Liver (tissue), 9 donors: ENCODE results near the gene ARHGEF40. TPM values are rescaled to one million over a fixed set of nuclear protein-coding genes. Genes with fewer than 3 reads are reported as not detected.

ENCODE experiments used
- DNase-seq: peaks from one replicate; pipeline ENCODE4 v3.0.0-alpha.2; 2017; ENCODE audit warnings: low spot score
- H3K27ac ChIP-seq, 2 donors: one replicate each; pipeline ENCODE4 v1.7.0; 2013; ENCODE audit warnings: inconsistent platforms in 2 of 2, low read length in 2 of 2, control low read depth in 1 of 2, low read depth in 1 of 2, mild to moderate bottlenecking in 1 of 2
- H3K27me3 ChIP-seq, 4 donors: one replicate each; pipeline versions ENCODE4 v1.6.1 to v1.7.0; 2013; ENCODE audit warnings: low read length in 3 of 4, inconsistent platforms in 1 of 4, mild to moderate bottlenecking in 1 of 4, moderate library complexity in 1 of 4; ENCODE audit not compliant: control insufficient read depth in 4 of 4, insufficient read depth in 4 of 4
- H3K36me3 ChIP-seq, 4 donors: one replicate each; pipeline versions ENCODE4 v1.6.1 to v1.7.0; 2013; ENCODE audit warnings: low read length in 3 of 4, mild to moderate bottlenecking in 3 of 4, low read depth in 1 of 4, moderate library complexity in 1 of 4; ENCODE audit not compliant: control insufficient read depth in 4 of 4, insufficient read depth in 3 of 4
- H3K4me1 ChIP-seq, 4 donors: one replicate each; pipeline versions ENCODE4 v1.6.1 to v1.7.0; 2013; ENCODE audit warnings: low read length in 3 of 4, mild to moderate bottlenecking in 3 of 4, moderate library complexity in 1 of 4; ENCODE audit not compliant: control insufficient read depth in 4 of 4, insufficient read depth in 4 of 4
- H3K4me3 ChIP-seq, 3 donors: one replicate each; pipeline versions ENCODE4 v1.6.1 to v1.7.0; 2013; ENCODE audit warnings: low read length in 3 of 3, control low read depth in 1 of 3, low read depth in 1 of 3, mild to moderate bottlenecking in 1 of 3
- H3K9ac ChIP-seq, 2 donors: one replicate each; pipeline ENCODE4 v1.7.0; 2013; ENCODE audit warnings: low read length in 2 of 2, mild to moderate bottlenecking in 2 of 2, moderate library complexity in 2 of 2, control low read depth in 1 of 2, low read depth in 1 of 2
- H3K9me3 ChIP-seq, 4 donors: one replicate each; pipeline versions ENCODE4 v1.6.1 to v1.7.0; 2013; ENCODE audit warnings: low read length in 3 of 4; ENCODE audit not compliant: control insufficient read depth in 4 of 4
- ATF3 ChIP-seq: IDR thresholded peaks from 2 replicates; pipeline ENCODE4 v1.6.1; 2016; ENCODE audit warnings: antibody characterized with exemption
- CTCF ChIP-seq: fragments of 150-350 bp; IDR thresholded peaks from 2 replicates; pipeline ENCODE4 v1.5.1; 2017; ENCODE audit warnings: improper control_type of control experiment, low read depth, low read length; ENCODE audit not compliant: missing input control
- FOXA1 ChIP-seq: IDR thresholded peaks from 2 replicates; pipeline ENCODE4 v1.6.1; 2016; ENCODE audit warnings: antibody characterized with exemption
- FOXA2 ChIP-seq: IDR thresholded peaks from 2 replicates; pipeline ENCODE4 v1.6.1; 2016; ENCODE audit warnings: antibody characterized with exemption
- GABPA ChIP-seq, 2 donors: IDR thresholded peaks in 1 of 2; conservative IDR thresholded peaks in 1 of 2; 2 replicates each; pipeline ENCODE4 v1.6.1; 2016; ENCODE audit warnings: antibody characterized with exemption in 2 of 2, mild to moderate bottlenecking in 1 of 2, moderate library complexity in 1 of 2
- HNF4A ChIP-seq, 2 donors: conservative IDR thresholded peaks; 2 replicates each; pipeline ENCODE4 v1.6.1; 2016; ENCODE audit warnings: antibody characterized with exemption in 2 of 2, mild to moderate bottlenecking in 2 of 2
- HNF4G ChIP-seq: IDR thresholded peaks from 2 replicates; pipeline ENCODE4 v1.6.1; 2016; ENCODE audit warnings: antibody characterized with exemption
- JUND ChIP-seq, 2 donors: IDR thresholded peaks; 2 replicates each; pipeline ENCODE4 v1.6.1; 2016; ENCODE audit warnings: antibody characterized with exemption in 2 of 2
- MAX ChIP-seq: IDR thresholded peaks from 2 replicates; pipeline ENCODE4 v1.6.1; 2016; ENCODE audit warnings: antibody characterized with exemption
- NR2F2 ChIP-seq: IDR thresholded peaks from 2 replicates; pipeline ENCODE4 v1.6.1; 2016; ENCODE audit warnings: antibody characterized with exemption
- RAD21 ChIP-seq, 2 donors: IDR thresholded peaks; 2 replicates each; pipeline ENCODE4 v1.6.1; 2016; ENCODE audit warnings: antibody characterized with exemption in 2 of 2, mild to moderate bottlenecking in 2 of 2
- REST ChIP-seq: IDR thresholded peaks from 2 replicates; pipeline ENCODE4 v1.6.1; 2016; ENCODE audit warnings: antibody characterized with exemption, mild to moderate bottlenecking
- RXRA ChIP-seq, 2 donors: IDR thresholded peaks; 2 replicates each; pipeline ENCODE4 v1.6.1; 2017 to 2018; ENCODE audit warnings: antibody characterized with exemption in 2 of 2, mild to moderate bottlenecking in 1 of 2
- SP1 ChIP-seq: IDR thresholded peaks from 2 replicates; pipeline ENCODE4 v1.6.1; 2018; ENCODE audit warnings: antibody characterized with exemption, mild to moderate bottlenecking
- TAF1 ChIP-seq: conservative IDR thresholded peaks from 2 replicates; pipeline ENCODE4 v1.6.1; 2016; ENCODE audit warnings: antibody characterized with exemption, mild to moderate bottlenecking
- YY1 ChIP-seq: IDR thresholded peaks from 2 replicates; pipeline ENCODE4 v1.6.1; 2016; ENCODE audit warnings: antibody characterized with exemption, mild to moderate bottlenecking
- ZBTB33 ChIP-seq: IDR thresholded peaks from 2 replicates; pipeline ENCODE4 v1.6.1; 2016; ENCODE audit warnings: antibody characterized with exemption
- WGBS: extraction: QIAGEN DNeasy Blood & Tissue Kit; methylation state at CpG from one replicate; pipeline ENCODE4 v1.1.7; 2013; 5-methylcytosine and 5-hydroxymethylcytosine counted together
- polyA plus RNA-seq, 2 donors: library from polyadenylated mRNA; stranded (reverse) in 1 of 2; unstranded in 1 of 2; fragments of 200-250 nt in 1 of 2; fragments of >200 nt in 1 of 2; fragmentation: Nextera tagmentation in 1 of 2; extraction: Ambion mirVana in 1 of 2; gene quantifications; one replicate each; pipeline versions ENCODE4 v1.2.1 to v1.2.3, GENCODE V29; 2013 to 2015
- total RNA-seq, 2 donors: library from RNA; depleted of rRNA; stranded (reverse); fragments of >200 nt; gene quantifications; one replicate each; pipeline ENCODE4 v1.2.3, GENCODE V29; 2014
- donor health status: healthy.
- donor health status: healthy.
- donor health status: healthy.
- donor health status: healthy.
- donor health status: healthy.

Gene ARHGEF40
- total and polyA plus RNA-seq, 4 donors = 9.3 to 42.5 (median 16.9) TPM

GRCh38 chr14:21071225-21072030 lies 1.3 kb downstream of the ARHGEF40 start:
- 7% methylated on average over 37 of the region's 37 CpGs for WGBS
- no peaks in the 10 kb centered on the region for H3K27me3 ChIP-seq
- H3K9me3 ChIP-seq = no peaks in the 10 kb centered on the region
- H3K4me3 ChIP-seq = peak overlapping the region; percentile 65 to 83 (median 77)
- peak; percentile 63 for DNase-seq
- H3K27ac ChIP-seq = peak overlapping the region; percentile 62 to 85
- peak overlapping the region in 1 of 2 donors; percentile 56 for H3K9ac ChIP-seq
- peaks cover 9 to 56% (median 41%) of the 10 kb centered on the region in 4 donors for H3K4me1 ChIP-seq
- no peak for TF ChIP-seq FOXA2
- no peak for TF ChIP-seq YY1
- TF ChIP-seq RAD21 (IDR thresholded peaks at IDR 0.05) = no peak
- TF ChIP-seq ATF3 = no peak
- no peak for TF ChIP-seq SP1
- TF ChIP-seq HNF4A (conservative IDR thresholded peaks at IDR 0.05) = no peak
- TF ChIP-seq RXRA (IDR thresholded peaks at IDR 0.05) = no peak
- TF ChIP-seq HNF4G = no peak
- no peak for TF ChIP-seq GABPA (IDR thresholded peaks at IDR 0.05 in 1 of 2, conservative IDR thresholded peaks at IDR 0.05 in 1 of 2)
- TF ChIP-seq JUND (IDR thresholded peaks at IDR 0.05) = no peak
- TF ChIP-seq TAF1 = no peak
- no peak for TF ChIP-seq ZBTB33
- no peak for TF ChIP-seq FOXA1
- no peak for TF ChIP-seq REST
- no peak for TF ChIP-seq MAX
- no peak for TF ChIP-seq NR2F2
- TF ChIP-seq CTCF = no peak
- H3K36me3 ChIP-seq = peaks cover 5 to 17% (median 9%) of the 10 kb centered on the region in 4 donors
